Neuron (in vitro differentiated cells): Measurements from ENCODE around the gene RAB11FIP5.
"Not testable (repeated sequence)": the region's sequence is repeated elsewhere in the genome, so short reads cannot be mapped to it uniquely, and the experiment has no call there.

Experiments used
- H2AFZ ChIP-seq: one replicate; pipeline ENCODE4 v1.6.1; 2013; ENCODE audit warnings: low read depth, mild to moderate bottlenecking, inconsistent platforms, low read length, moderate library complexity
- H3K27me3 ChIP-seq: one replicate; pipeline ENCODE4 v1.6.1; 2013; ENCODE audit warnings: low read length; ENCODE audit not compliant: insufficient read depth
- H3K36me3 ChIP-seq: one replicate; pipeline ENCODE4 v1.6.1; 2013; ENCODE audit warnings: low read length; ENCODE audit not compliant: insufficient read depth
- H3K4me1 ChIP-seq: one replicate; pipeline ENCODE4 v1.6.1; 2013; ENCODE audit warnings: low read length; ENCODE audit not compliant: insufficient read depth
- H3K4me3 ChIP-seq: 2 replicates; pipeline ENCODE4 v1.5.1; 2013; ENCODE audit warnings: mild to moderate bottlenecking, low read length, moderate library complexity
- H3K9me3 ChIP-seq: one replicate; pipeline ENCODE4 v1.6.1; 2013; ENCODE audit warnings: low read length

The RAB11FIP5 gene

GRCh38 chr2:73103018-73103542 lies 9.7 kb downstream of the RAB11FIP5 start:
- H3K9me3 ChIP-seq: no peaks in the 10 kb centered on the region
- H3K36me3 ChIP-seq: no peaks in the 10 kb centered on the region
- no peaks in the 10 kb centered on the region for H3K4me1 ChIP-seq
- H2AFZ ChIP-seq: no peak overlapping the region
- H3K27me3 ChIP-seq: no peaks in the 10 kb centered on the region
- H3K4me3 ChIP-seq: no peak overlapping the region

- no peak overlapping the region for H3K4me3 ChIP-seq
- H2AFZ ChIP-seq: no peak overlapping the region
- H3K9me3 ChIP-seq: no peaks in the 10 kb centered on the region
- H3K27me3 ChIP-seq: no peaks in the 10 kb centered on the region
- H3K36me3 ChIP-seq: no peaks in the 10 kb centered on the region
- no peaks in the 10 kb centered on the region for H3K4me1 ChIP-seq
These were observed 11.0 kb downstream of the RAB11FIP5 start for GRCh38 chr2:73101626-73102256.

GRCh38 chr2:73100956-73101355 lies 11.8 kb downstream of the RAB11FIP5 start:
- no peaks in the 10 kb centered on the region for H3K4me1 ChIP-seq
- H3K4me3 ChIP-seq: no peak overlapping the region
- no peaks in the 10 kb centered on the region for H3K27me3 ChIP-seq
- H2AFZ ChIP-seq: no peak overlapping the region
- no peaks in the 10 kb centered on the region for H3K36me3 ChIP-seq
- H3K9me3 ChIP-seq: no peaks in the 10 kb centered on the region

GRCh38 chr2:73099486-73099885 lies 13.3 kb downstream of the RAB11FIP5 start:
- Histone ChIP-seq H2AFZ (no peak overlapping the region), H3K36me3 (no peaks in the 10 kb centered on the region), H3K4me1 (no peaks in the 10 kb centered on the region), H3K4me3 (no peak overlapping the region), H3K27me3 (no peaks in the 10 kb centered on the region), H3K9me3 (no peaks in the 10 kb centered on the region)

- Histone ChIP-seq H3K9me3 (no peaks in the 10 kb centered on the region), H3K4me1 (peaks cover 19% of the 10 kb centered on the region), H3K4me3 (no peak overlapping the region), H3K36me3 (no peaks in the 10 kb centered on the region), H3K27me3 (no peaks in the 10 kb centered on the region), H2AFZ (no peak overlapping the region)
These were observed 16.8 kb downstream of the RAB11FIP5 start for GRCh38 chr2:73095910-73096309.

- H3K36me3 ChIP-seq, H3K27me3 ChIP-seq, H3K9me3 ChIP-seq, H3K4me3 ChIP-seq, H2AFZ ChIP-seq: not testable (repeated sequence)
- peaks cover 24% of the 10 kb centered on the region for H3K4me1 ChIP-seq
These were observed 19.0 kb downstream of the RAB11FIP5 start for GRCh38 chr2:73093601-73094218.

- H3K4me3 ChIP-seq: no peak overlapping the region
- peaks cover 24% of the 10 kb centered on the region for H3K4me1 ChIP-seq
- peaks cover 11% of the 10 kb centered on the region for H3K36me3 ChIP-seq
- no peaks in the 10 kb centered on the region for H3K27me3 ChIP-seq
- no peak overlapping the region for H2AFZ ChIP-seq
- no peaks in the 10 kb centered on the region for H3K9me3 ChIP-seq
These were observed 20.5 kb downstream of the RAB11FIP5 start for GRCh38 chr2:73092146-73092783.

- Histone ChIP-seq H3K4me1 (peaks cover 24% of the 10 kb centered on the region), H3K27me3 (no peaks in the 10 kb centered on the region), H3K4me3 (no peak overlapping the region), H3K36me3 (peaks cover 12% of the 10 kb centered on the region), H3K9me3 (no peaks in the 10 kb centered on the region), H2AFZ (no peak overlapping the region)
These were observed 21.1 kb downstream of the RAB11FIP5 start for GRCh38 chr2:73091696-73092095.

GRCh38 chr2:73091164-73091563 lies 21.6 kb downstream of the RAB11FIP5 start:
- Histone ChIP-seq H3K4me1 (peaks cover 24% of the 10 kb centered on the region), H2AFZ (no peak overlapping the region), H3K36me3 (peaks cover 12% of the 10 kb centered on the region), H3K9me3 (no peaks in the 10 kb centered on the region), H3K4me3 (no peak overlapping the region), H3K27me3 (no peaks in the 10 kb centered on the region)

GRCh38 chr2:73089270-73090030 lies 23.3 kb downstream of the RAB11FIP5 start:
- no peaks in the 10 kb centered on the region for H3K9me3 ChIP-seq
- H3K4me3 ChIP-seq: no peak overlapping the region
- H3K36me3 ChIP-seq: peaks cover 12% of the 10 kb centered on the region
- H3K27me3 ChIP-seq: no peaks in the 10 kb centered on the region
- H3K4me1 ChIP-seq: peaks cover 24% of the 10 kb centered on the region
- H2AFZ ChIP-seq: no peak overlapping the region

- Histone ChIP-seq H2AFZ (no peak overlapping the region), H3K27me3 (no peaks in the 10 kb centered on the region), H3K9me3 (no peaks in the 10 kb centered on the region), H3K4me1 (peaks cover 24% of the 10 kb centered on the region), H3K4me3 (no peak overlapping the region), H3K36me3 (peaks cover 12% of the 10 kb centered on the region)
These were observed 24.0 kb downstream of the RAB11FIP5 start for GRCh38 chr2:73088703-73089102.

- peaks cover 12% of the 10 kb centered on the region for H3K36me3 ChIP-seq
- no peaks in the 10 kb centered on the region for H3K27me3 ChIP-seq
- no peak overlapping the region for H2AFZ ChIP-seq
- H3K4me1 ChIP-seq: peaks cover 24% of the 10 kb centered on the region
- no peaks in the 10 kb centered on the region for H3K9me3 ChIP-seq
- H3K4me3 ChIP-seq: no peak overlapping the region
These were observed 24.5 kb downstream of the RAB11FIP5 start for GRCh38 chr2:73088211-73088610.

GRCh38 chr2:73087311-73087710 lies 25.4 kb downstream of the RAB11FIP5 start:
- Histone ChIP-seq H3K9me3 (no peaks in the 10 kb centered on the region), H3K4me1 (peaks cover 19% of the 10 kb centered on the region), H3K36me3 (peaks cover 12% of the 10 kb centered on the region), H3K4me3 (no peak overlapping the region), H3K27me3 (no peaks in the 10 kb centered on the region), H2AFZ (no peak overlapping the region)
